Astrocyte (in vitro differentiated cells and primary cell): ENCODE data around the gene ARPC2. TPM values are rescaled to one million over a fixed set of nuclear protein-coding genes. Genes with fewer than 3 reads are reported as not detected.

Experiments
- DNase-seq: peaks from one replicate; pipeline ENCODE4 v3.0.0-alpha.2; 2010; ENCODE audit warnings: low read depth
- FAIRE-seq: peaks from 2 replicates; lab custom pipeline; 2011; peaks lifted over from hg19 to GRCh38; lab: Jason Lieb, UNC
- H2AFZ ChIP-seq: 2 replicates; pipeline ENCODE4 v1.6.0; 2012; ENCODE audit warnings: low read depth, low read length, inconsistent platforms
- H3K27ac ChIP-seq: 2 replicates; pipeline ENCODE4 v1.5.1; 2011; ENCODE audit warnings: low read depth, low read length, inconsistent platforms
- H3K27me3 ChIP-seq: 2 replicates; pipeline ENCODE4 v1.6.0; 2011; ENCODE audit warnings: low read length, inconsistent platforms; ENCODE audit not compliant: insufficient read depth
- H3K36me3 ChIP-seq: 2 replicates; pipeline ENCODE4 v1.5.1; 2011; ENCODE audit warnings: low read length, inconsistent platforms; ENCODE audit not compliant: insufficient read depth
- H3K4me1 ChIP-seq: 2 replicates; pipeline ENCODE4 v1.5.1; 2011; ENCODE audit warnings: low read length, inconsistent platforms; ENCODE audit not compliant: insufficient read depth
- H3K4me2 ChIP-seq: 2 replicates; pipeline ENCODE4 v1.6.0; 2012; ENCODE audit warnings: low read length, inconsistent platforms
- H3K4me3 ChIP-seq: 2 replicates; pipeline ENCODE4 v1.5.1; 2011; ENCODE audit warnings: low read depth, mild to moderate bottlenecking, low read length, inconsistent platforms; ENCODE audit not compliant: insufficient read depth
- H3K79me2 ChIP-seq: 2 replicates; pipeline ENCODE4 v1.6.0; 2012; ENCODE audit warnings: mild to moderate bottlenecking, low read length, inconsistent platforms; ENCODE audit not compliant: insufficient read depth
- H3K9ac ChIP-seq: 2 replicates; pipeline ENCODE4 v1.6.0; 2012; ENCODE audit warnings: mild to moderate bottlenecking, low read length, inconsistent platforms
- H3K9me3 ChIP-seq: 2 replicates; pipeline ENCODE4 v1.5.1; 2012; ENCODE audit warnings: low read depth, mild to moderate bottlenecking, low read length, inconsistent platforms; ENCODE audit not compliant: insufficient read depth
- H4K20me1 ChIP-seq: 2 replicates; pipeline ENCODE4 v1.6.0; 2012; ENCODE audit warnings: low read length, inconsistent platforms; ENCODE audit not compliant: insufficient read depth
- H3K27ac Mint-ChIP-seq: one replicate; pipeline ENCODE4 v1.8.0; 2021; ENCODE audit warnings: mild to moderate bottlenecking, mixed read lengths; ENCODE audit not compliant: unreplicated experiment
- H3K27me3 Mint-ChIP-seq: one replicate; pipeline ENCODE4 v1.8.0; 2021; ENCODE audit warnings: low read depth, mixed read lengths; ENCODE audit not compliant: unreplicated experiment
- H3K36me3 Mint-ChIP-seq: one replicate; pipeline ENCODE4 v1.8.0; 2021; ENCODE audit warnings: low read depth, mixed read lengths; ENCODE audit not compliant: unreplicated experiment
- H3K4me1 Mint-ChIP-seq: one replicate; pipeline ENCODE4 v1.8.0; 2021; ENCODE audit warnings: low read depth, mixed read lengths; ENCODE audit not compliant: unreplicated experiment
- H3K4me3 Mint-ChIP-seq: one replicate; pipeline ENCODE4 v1.8.0; 2021; ENCODE audit warnings: mild to moderate bottlenecking, moderate library complexity, mixed read lengths; ENCODE audit not compliant: unreplicated experiment
- H3K9me3 Mint-ChIP-seq: one replicate; pipeline ENCODE4 v1.8.0; 2021; ENCODE audit warnings: mild to moderate bottlenecking, mixed read lengths; ENCODE audit not compliant: unreplicated experiment
- CTCF ChIP-seq: IDR thresholded peaks from 2 replicates; pipeline ENCODE4 v1.5.1; 2011; ENCODE audit warnings: low read depth, mild to moderate bottlenecking, inconsistent platforms, low read length, moderate library complexity; ENCODE audit not compliant: insufficient read depth
- EZH2 ChIP-seq: IDR thresholded peaks from 2 replicates; pipeline ENCODE4 v1.6.1; 2012; ENCODE audit warnings: mild to moderate bottlenecking, low read length, inconsistent platforms; ENCODE audit not compliant: insufficient read depth
- total RNA-seq: library from RNA; stranded (reverse); gene quantifications from 2 replicates; pipeline ENCODE4 v1.2.1, GENCODE V29; 2021

Gene ARPC2
- total RNA-seq, 1 donor from 2014 or later = 535 TPM

- Histone ChIP-seq H3K4me1 (peaks cover 10% of the 10 kb centered on the region), H3K79me2 (peaks cover 30% of the 10 kb centered on the region), H3K4me3 (no peak overlapping the region), H3K36me3 (peaks cover 21% of the 10 kb centered on the region), H3K27me3 (no peaks in the 10 kb centered on the region), H4K20me1 (peaks cover 40% of the 10 kb centered on the region), H3K9ac (no peak overlapping the region), H3K4me2 (no peak overlapping the region), H2AFZ (no peak overlapping the region), H3K9me3 (no peaks in the 10 kb centered on the region), H3K27ac (no peak overlapping the region)
- DNase-seq (no peak), FAIRE-seq (no peak)
- TF ChIP-seq CTCF (no peak), EZH2 (no peak)
- H3K27ac Mint-ChIP-seq = no peak overlapping the region
- no peaks in the 10 kb centered on the region for H3K27me3 Mint-ChIP-seq
- no peaks in the 10 kb centered on the region for H3K9me3 Mint-ChIP-seq
- H3K4me3 Mint-ChIP-seq = peak overlapping the region; percentile 20
- H3K4me1 Mint-ChIP-seq = peaks cover 9% of the 10 kb centered on the region
- peaks cover 24% of the 10 kb centered on the region for H3K36me3 Mint-ChIP-seq
Observed at GRCh38 chr2:218266316-218266979, 49.5 kb downstream of the ARPC2 start.

- no peaks in the 10 kb centered on the region for H3K9me3 ChIP-seq
- H3K27me3 ChIP-seq = no peaks in the 10 kb centered on the region
- no peaks in the 10 kb centered on the region for H3K27me3 Mint-ChIP-seq
- H3K27ac Mint-ChIP-seq = no peak overlapping the region
- H3K36me3 Mint-ChIP-seq = peaks cover 24% of the 10 kb centered on the region
- FAIRE-seq (no peak), DNase-seq (no peak)
- H3K4me3 ChIP-seq = no peak overlapping the region
- peaks cover 36% of the 10 kb centered on the region for H4K20me1 ChIP-seq
- H3K79me2 ChIP-seq = peaks cover 35% of the 10 kb centered on the region
- peaks cover 21% of the 10 kb centered on the region for H3K36me3 ChIP-seq
- H3K4me2 ChIP-seq = no peak overlapping the region
- H3K4me1 Mint-ChIP-seq = peaks cover 9% of the 10 kb centered on the region
- no peak overlapping the region for H3K27ac ChIP-seq
- H3K9ac ChIP-seq = no peak overlapping the region
- H3K4me3 Mint-ChIP-seq = peak overlapping the region; percentile 67
- H3K4me1 ChIP-seq = peaks cover 12% of the 10 kb centered on the region
- TF ChIP-seq EZH2 (no peak), CTCF (no peak)
- H3K9me3 Mint-ChIP-seq = no peaks in the 10 kb centered on the region
- H2AFZ ChIP-seq = no peak overlapping the region
Observed at GRCh38 chr2:218267259-218267658, 50.3 kb downstream of the ARPC2 start.
